ENCODE results near the gene LRRC27.

LRRC27 gene

DNA sequence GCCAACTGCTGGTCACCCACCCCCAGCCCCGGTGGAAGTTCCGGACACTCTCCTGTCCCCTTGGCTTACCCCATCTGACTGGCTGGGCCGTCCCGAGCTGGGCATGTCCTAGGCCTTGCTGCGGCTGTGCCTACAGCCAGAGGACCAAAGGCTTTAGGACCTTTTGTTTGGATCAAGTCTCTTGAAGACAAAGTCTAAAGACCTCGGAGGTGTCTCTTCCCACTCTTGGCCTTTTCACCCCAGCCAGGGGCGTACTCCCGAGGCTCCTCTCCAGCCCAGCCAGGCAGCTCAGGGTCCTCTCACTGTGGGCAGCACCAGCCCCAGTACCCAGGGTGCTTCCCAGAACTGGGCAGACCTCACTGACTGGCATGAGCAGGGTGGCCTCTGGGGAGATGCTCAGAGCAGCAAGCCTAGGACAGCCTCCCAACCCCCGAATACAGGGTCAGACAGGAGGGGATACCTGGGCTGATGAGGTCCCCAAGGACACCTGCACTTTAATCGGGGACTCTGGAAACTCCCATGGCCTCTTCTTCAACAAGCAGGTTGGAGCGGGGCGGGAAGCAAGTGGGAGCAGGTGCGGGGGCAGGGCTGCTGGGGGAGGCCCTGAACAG, 62.3 kb downstream of the LRRC27 start:
- no peak overlapping the region for H3K4me3 ChIP-seq (replicated peaks; ENCODE audit: low read depth, low read length)
- TF ChIP-seq, protein P1, sequence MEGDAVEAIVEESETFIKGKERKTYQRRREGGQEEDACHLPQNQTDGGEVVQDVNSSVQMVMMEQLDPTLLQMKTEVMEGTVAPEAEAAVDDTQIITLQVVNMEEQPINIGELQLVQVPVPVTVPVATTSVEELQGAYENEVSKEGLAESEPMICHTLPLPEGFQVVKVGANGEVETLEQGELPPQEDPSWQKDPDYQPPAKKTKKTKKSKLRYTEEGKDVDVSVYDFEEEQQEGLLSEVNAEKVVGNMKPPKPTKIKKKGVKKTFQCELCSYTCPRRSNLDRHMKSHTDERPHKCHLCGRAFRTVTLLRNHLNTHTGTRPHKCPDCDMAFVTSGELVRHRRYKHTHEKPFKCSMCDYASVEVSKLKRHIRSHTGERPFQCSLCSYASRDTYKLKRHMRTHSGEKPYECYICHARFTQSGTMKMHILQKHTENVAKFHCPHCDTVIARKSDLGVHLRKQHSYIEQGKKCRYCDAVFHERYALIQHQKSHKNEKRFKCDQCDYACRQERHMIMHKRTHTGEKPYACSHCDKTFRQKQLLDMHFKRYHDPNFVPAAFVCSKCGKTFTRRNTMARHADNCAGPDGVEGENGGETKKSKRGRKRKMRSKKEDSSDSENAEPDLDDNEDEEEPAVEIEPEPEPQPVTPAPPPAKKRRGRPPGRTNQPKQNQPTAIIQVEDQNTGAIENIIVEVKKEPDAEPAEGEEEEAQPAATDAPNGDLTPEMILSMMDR (IDR thresholded peaks at IDR 0.05; ENCODE audit: low read depth, low read length, missing control alignments): no peak
- DNase-seq (ENCODE audit: extremely low read depth, low read depth): no peak

DNA sequence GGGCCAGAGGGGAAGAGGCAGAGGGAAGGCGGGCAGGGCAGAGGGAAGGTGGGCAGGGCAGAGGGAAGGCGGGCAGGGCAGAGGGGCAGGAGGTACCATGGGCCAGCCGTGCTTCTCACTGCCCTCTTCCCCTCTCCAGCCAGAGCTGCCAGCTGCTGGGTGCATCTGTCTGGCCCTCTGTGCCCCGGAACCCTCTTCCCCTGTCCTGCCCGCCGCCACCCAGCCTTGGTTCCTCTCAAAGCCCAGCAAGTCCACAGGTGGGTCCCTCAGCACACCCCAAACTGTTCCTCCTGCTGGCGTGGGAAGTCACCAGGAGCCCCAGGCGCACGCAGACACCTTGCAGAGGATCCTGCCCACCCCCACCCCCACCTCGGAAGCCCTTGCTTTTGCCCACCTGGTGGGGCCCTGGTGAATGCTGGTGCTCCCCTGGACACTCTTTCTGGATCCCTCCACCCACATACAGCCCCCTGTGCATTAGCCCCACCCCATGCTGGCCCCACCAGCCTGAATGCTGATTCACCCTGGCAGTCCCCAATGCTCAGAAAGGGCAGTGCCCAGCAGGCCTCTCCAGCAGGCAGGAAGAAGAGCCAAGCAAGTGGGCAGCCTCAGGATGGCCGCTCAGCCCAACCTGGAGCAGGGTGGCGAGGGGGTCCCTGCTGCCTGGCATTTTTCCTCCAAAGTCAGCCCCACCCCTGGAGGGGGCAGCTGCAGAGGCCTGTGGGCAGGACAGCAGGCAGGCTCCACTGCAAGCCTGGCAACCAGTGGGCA, 63.1 kb downstream of the LRRC27 start:
- no peak overlapping the region for H3K4me3 ChIP-seq (replicated peaks; ENCODE audit: low read depth, low read length)
- TF ChIP-seq, protein P1 (IDR thresholded peaks at IDR 0.05; ENCODE audit: low read depth, low read length, missing control alignments): no peak

DNA sequence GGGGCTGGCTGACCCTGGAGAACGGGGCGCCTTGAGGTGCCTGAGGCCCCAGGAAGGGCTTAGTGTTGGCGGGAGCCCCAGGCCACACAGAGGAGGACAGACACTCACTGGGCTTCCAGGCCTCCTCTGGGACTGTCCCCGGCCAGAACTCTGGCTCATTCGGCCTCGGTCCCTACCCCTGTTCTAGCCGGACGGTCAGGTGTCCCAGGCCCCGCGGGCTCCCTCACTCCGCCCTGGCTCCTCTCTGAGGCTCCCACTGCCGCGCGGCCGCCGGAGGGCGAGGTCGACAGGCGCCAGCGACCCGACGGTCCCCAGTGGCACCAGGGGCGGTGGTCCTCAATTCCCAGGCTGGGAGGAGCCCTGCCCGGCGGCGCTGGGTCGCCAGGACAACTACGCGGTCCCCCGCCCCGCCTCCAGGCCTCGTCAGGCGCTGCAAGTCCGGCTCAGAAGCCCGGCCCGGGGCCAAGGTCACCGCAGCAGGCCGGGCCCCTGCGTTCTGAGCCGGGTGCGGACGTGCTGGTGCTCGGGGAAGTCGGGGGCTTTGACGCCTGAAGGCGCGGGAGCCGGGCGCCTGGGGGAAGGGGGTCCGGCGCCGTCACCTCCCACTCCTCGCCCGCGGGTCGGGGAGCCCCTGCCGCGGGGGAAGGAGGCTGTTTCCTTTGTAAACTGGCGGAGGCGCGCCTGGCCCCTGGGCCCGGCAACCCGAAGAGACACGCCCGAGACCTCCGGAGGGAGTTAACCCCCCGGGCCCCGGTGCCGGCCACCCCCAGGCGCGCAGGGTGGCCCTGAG, 63.9 kb downstream of the LRRC27 start:
- TF ChIP-seq, protein P1 (IDR thresholded peaks at IDR 0.05; ENCODE audit: low read depth, low read length, missing control alignments): no peak
- peak overlapping the region; percentile 71 for H3K4me3 ChIP-seq (replicated peaks; ENCODE audit: low read depth, low read length)
- DNase-seq (ENCODE audit: extremely low read depth, low read depth): no peak

More for the DNA sequence above, 63.1 kb downstream of the LRRC27 start:
- DNase-seq (ENCODE audit: extremely low read depth, low read depth): no peak

DNA sequence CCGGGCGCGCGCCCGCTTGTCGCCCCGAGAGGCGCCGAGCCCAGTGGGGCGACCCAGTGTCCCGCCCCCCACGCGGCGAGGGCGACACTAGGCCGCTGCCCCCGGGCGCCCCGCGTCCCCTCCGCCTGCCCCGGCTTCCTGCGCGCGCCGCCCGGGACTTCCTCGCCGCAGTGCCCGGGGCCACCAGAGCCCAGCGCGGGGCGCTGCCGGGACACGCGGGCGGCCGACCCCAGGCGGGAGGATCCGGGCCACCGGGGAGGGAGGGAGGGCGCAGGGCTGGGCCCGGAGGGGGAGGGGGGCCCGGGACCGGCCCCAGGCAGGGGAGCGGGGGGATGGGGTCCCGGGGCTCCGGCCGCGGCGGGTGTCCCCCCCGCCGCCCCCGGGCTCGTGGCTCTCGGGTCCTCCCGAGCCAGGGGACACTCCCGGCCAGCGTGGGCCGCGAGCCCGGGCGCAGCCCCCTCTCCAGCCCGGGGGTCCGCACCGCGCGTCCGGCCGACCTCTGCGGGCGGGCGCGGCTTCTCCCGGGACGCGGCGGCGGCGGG, 64.6 kb downstream of the LRRC27 start:
- peak overlapping the region; percentile 71 for H3K4me3 ChIP-seq (replicated peaks; ENCODE audit: low read depth, low read length)
- DNase-seq (ENCODE audit: extremely low read depth, low read depth): no peak
- TF ChIP-seq, protein P1 (IDR thresholded peaks at IDR 0.05; ENCODE audit: low read depth, low read length, missing control alignments): no peak

DNA sequence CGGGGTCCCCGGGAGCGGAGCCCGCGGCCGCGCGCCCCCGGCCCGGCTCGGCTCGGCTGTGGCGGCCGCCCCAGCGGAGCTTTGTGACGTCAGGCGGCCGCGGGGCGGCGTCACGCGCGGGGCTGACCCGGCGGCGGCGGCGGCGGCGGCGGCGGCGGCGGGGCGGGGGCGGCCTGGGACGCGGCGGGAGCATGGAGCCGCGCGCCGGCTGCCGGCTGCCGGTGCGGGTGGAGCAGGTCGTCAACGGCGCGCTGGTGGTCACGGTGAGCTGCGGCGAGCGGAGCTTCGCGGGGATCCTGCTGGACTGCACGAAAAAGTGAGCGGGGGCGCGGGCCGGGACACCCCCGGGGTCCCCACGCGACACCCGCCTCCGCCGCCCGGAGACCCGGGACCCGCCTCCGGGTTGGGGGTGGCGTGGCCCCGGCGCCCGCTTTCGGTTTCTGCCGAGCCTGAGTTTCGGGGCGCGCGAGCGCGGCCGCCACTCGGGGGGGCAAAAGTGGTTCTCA, 65.1 kb downstream of the LRRC27 start, which contains the start of gene PWWP2B:
Gene PWWP2B, plus strand, starts transcription at position 165 of the 506 bp plus-strand sequence. Its CDS starts 27 bp downstream, at position 192.
- TF ChIP-seq, protein P1 (IDR thresholded peaks at IDR 0.05; ENCODE audit: low read depth, low read length, missing control alignments): no peak
- no peak for DNase-seq (ENCODE audit: extremely low read depth, low read depth)
- peak within 1 kb of the TSS; percentile 71 for H3K4me3 ChIP-seq (replicated peaks; ENCODE audit: low read depth, low read length)

All from HFF-Myc (cell line).